Vagina (tissue), 2 donors: ENCODE measurements around the gene ZNF791.

ENCODE experiments used
- CTCF ChIP-seq, 3 experiments: fragments of 450-650 bp in 2 of 3; fragments of 200-600 bp in 1 of 3; sonication (generic) in 1 of 3; IDR thresholded peaks; one replicate each; pipeline ENCODE4 v1.5.1; 2017 to 2019; ENCODE audit warnings: antibody characterized with exemption in 3 of 3, mild to moderate bottlenecking in 2 of 3, moderate library complexity in 2 of 3
- POLR2A ChIP-seq, 2 donors: fragments of 450-650 bp; IDR thresholded peaks; one replicate each; pipeline ENCODE4 v1.6.1; 2017; ENCODE audit warnings: antibody characterized with exemption in 2 of 2, mild to moderate bottlenecking in 2 of 2, moderate library complexity in 2 of 2
- POLR2AphosphoS5 ChIP-seq, 2 donors: sonication (generic); formaldehyde crosslinking; IDR thresholded peaks; one replicate each; pipeline ENCODE4 v1.9.0; 2017; ENCODE audit warnings: antibody characterized with exemption in 2 of 2, mild to moderate bottlenecking in 2 of 2, low read depth in 1 of 2; ENCODE audit not compliant: insufficient read depth in 1 of 2

GRCh38 chr19:12574036-12574435 lies 36.7 kb upstream of the ZNF791 start:
- TF ChIP-seq POLR2AphosphoS5 (IDR thresholded peaks at IDR 0.05; ENCODE audit: insufficient read depth in 1 of 2, low read depth in 1 of 2) (no peak), CTCF (IDR thresholded peaks at IDR 0.05) (no peak), POLR2A (IDR thresholded peaks at IDR 0.05) (no peak)
